GM12801 (cell line): ENCODE measurements around the gene TSN.

Source experiments
- TF ChIP-seq, protein P1 (sequence below): IDR thresholded peaks from one replicate; pipeline ENCODE4 v1.5.1; 2011; ENCODE audit warnings: control low read depth; ENCODE audit not compliant: insufficient read length; ENCODE audit errors: extremely low read depth

TSN gene

DNA sequence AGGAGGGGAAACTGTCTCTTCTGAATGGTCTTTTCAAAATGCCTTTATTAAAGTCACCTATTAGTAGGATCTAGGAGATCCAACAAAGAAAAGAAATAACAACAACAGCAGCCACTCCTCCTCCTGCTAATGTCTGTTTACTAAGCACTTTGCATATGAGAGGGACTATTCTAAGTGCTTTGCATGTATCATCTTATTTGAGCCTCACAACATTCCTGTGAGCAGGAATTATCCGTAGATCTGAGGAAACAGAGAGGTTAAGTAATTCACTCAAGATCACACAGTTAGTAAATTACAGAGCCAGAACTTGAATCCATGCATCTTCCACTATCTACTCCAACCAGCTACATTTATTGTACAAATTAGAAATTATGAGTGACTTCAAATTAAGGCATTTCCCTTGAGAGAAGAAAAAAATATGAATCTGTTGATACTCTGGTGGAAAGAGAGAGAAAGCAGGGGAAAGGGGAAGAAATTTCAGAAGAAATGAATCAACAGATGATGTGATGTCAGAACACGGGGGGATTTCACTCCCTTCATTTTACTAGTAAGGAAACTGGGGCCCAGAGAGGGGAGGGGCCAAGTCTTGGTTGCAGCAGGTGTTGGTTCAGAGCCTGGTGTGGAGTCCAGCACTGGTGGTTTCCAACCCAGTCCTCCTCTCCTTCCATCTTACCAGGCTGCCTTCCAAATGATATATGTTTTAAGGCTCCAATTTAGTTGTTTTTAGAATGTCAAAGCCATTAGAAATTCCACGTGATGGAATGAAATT is 49.7 kb downstream of the TSN start:
- TF ChIP-seq, protein P1, sequence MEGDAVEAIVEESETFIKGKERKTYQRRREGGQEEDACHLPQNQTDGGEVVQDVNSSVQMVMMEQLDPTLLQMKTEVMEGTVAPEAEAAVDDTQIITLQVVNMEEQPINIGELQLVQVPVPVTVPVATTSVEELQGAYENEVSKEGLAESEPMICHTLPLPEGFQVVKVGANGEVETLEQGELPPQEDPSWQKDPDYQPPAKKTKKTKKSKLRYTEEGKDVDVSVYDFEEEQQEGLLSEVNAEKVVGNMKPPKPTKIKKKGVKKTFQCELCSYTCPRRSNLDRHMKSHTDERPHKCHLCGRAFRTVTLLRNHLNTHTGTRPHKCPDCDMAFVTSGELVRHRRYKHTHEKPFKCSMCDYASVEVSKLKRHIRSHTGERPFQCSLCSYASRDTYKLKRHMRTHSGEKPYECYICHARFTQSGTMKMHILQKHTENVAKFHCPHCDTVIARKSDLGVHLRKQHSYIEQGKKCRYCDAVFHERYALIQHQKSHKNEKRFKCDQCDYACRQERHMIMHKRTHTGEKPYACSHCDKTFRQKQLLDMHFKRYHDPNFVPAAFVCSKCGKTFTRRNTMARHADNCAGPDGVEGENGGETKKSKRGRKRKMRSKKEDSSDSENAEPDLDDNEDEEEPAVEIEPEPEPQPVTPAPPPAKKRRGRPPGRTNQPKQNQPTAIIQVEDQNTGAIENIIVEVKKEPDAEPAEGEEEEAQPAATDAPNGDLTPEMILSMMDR = no peak

DNA sequence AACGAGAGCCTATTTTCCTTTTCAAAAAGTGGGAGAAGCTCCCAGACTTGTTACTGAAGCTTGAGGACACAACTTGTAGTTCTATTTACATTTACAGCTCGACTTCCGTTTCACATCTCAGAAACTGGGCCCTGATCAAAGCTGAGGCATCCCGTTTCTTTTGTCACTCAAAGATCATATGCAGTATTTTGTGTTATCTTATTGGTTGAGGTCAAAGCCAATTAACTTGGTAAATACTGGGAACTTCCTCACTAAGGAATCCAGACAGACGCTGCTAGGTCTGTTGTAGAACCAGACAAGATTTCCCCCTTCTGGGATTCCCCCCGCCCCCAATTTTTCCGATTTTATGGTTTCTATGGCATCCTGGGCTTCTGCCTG is 50.3 kb downstream of the TSN start:
- TF ChIP-seq, protein P1 = no peak

DNA sequence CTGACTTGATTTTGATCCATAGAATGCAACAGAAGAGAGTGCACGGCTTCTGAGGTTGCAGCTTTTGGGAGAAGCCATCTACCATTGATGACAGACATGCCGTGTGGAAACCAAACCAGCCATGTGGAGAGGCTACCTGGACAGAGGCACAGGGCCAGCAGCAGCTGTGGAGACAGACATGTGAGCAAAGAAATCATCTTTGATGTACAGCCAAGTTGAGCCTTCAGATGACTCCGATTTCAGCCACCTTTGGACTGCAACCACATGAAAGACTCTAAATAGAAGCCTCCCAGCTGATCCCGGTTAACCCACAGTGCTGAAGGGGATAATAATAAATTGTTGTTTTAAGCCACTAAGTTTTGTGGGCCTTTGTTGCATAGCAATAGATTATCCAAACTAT is 54.2 kb downstream of the TSN start:
- TF ChIP-seq, protein P1 = no peak

DNA sequence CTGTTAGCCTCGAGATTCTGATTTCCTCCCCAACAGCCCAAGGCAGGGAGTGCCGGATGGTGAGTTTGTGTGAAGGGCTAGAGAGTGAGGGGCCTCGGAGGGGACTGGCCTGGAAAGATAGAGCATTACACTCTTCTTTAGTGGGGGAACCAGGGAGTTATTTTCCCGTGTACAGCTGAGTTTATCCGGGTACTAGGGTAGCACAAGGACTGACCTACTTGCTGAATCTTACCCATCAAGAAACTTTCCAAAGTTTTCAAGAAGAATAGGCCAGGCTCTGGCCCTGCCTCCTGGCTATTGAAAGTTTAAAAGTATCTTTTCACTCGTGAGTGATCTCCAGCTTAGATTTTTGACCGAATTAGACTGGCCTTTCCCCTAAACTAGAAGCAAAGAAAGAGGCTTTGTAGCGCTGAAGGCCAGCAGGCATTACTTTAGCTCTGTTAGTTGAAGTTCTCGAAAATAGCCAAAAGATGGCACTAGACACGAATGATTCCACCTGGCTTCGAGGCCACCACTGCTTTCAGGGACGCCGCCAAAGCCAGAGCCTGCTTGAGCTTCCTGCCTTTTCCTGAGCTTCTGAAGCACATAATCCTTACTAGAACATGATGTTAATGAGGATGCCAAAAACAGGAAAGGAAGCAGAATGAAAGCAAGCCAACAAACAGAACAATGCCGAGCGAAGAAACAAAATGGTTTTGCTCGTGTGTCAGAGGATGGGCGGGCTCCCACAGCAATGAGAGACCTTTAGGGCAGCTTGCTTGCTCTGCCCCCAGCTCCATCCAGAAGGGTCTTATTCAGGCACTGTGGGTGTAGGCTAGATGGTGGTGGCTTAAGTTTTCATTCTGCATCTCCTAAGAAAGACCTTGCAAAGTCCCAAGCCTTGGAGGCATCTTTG is 55.8 kb downstream of the TSN start:
- TF ChIP-seq, protein P1 = no peak

DNA sequence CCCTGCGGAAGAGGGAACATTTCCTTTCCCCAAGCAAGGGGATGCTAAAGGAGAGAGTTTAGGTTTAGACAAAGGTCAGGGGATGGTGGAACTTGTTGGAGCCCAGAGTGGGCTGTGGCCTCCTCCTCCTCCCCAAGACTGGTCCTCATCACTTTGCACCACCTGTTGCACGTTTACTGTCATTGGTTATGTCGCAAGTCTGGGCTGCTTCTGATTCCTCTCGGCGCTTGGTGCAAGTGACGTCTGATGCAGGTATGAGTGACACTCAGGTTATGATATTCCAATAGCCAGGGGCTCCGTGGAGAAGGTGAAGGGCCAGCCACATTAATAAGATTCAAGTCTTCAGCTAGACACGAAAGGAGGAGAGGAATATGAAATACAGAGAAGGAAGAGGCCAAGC is 59.8 kb downstream of the TSN start:
- TF ChIP-seq, protein P1 = no peak

DNA sequence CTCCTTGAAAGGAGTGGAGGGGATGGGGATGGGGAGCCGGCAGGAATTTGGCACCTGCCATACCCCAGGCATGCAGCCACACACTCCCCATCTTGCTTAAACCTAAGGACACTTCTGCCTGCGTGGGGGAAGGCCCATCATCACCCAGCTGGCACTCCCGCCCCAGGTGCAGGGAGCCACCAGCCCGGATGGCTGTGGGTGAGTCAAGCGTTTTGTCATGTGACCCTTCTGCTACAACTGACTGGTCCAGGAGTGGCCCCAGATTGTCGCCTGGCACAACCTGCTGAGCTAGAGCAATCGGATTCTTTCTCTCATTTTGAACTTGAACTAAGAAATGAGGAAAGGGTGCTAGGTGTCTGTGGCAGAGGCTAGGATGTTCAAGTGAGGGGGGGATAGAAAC is 61.3 kb downstream of the TSN start:
- TF ChIP-seq, protein P1 = no peak
